Endothelial cell of umbilical vein (primary cell): ENCODE data around the gene ADRA2A. TPM values are rescaled to one million over a fixed set of nuclear protein-coding genes. Genes with fewer than 3 reads are reported as not detected.

Experiments used
- BruUV-seq: library from RNA; stranded (reverse); fragments of 400-500 nt; replicated peaks from 2 replicates; lab custom pipeline; 2021; lab: Mats Ljungman, UMichigan
- CTCF ChIA-PET: fragments of 300-600, 350-600 bp; sonication (Branson Sonifier 250); formaldehyde crosslinking; loops from one replicate; lab custom pipeline; 2021; ENCODE audit warnings: antibody characterized with exemption, inconsistent platforms; lab: Charles Lee
- POLR2A ChIA-PET: fragments of 300-600, 350-600 bp; sonication (Branson Sonifier 250); formaldehyde crosslinking; loops from one replicate; lab custom pipeline; 2021; ENCODE audit warnings: antibody characterized with exemption, inconsistent platforms; lab: Charles Lee
- DNase-seq: peaks from one replicate; pipeline ENCODE4 v3.0.0-alpha.2; 2011; ENCODE audit warnings: low read depth, low spot score
- FAIRE-seq: peaks from 2 replicates; lab custom pipeline; 2011; peaks lifted over from hg19 to GRCh38; lab: Jason Lieb, UNC
- H2AFZ ChIP-seq: 2 replicates; pipeline ENCODE4 v1.6.0; 2012; ENCODE audit warnings: low read depth, low read length, control low read depth, inconsistent platforms
- H3K27ac ChIP-seq: 2 replicates; pipeline ENCODE4 v1.5.1; 2011; ENCODE audit warnings: low read depth, mild to moderate bottlenecking, control low read depth, low read length, moderate library complexity; ENCODE audit not compliant: insufficient read depth
- H3K27me3 ChIP-seq, 2 experiments: 2 replicates each; pipeline versions ENCODE4 v1.6.0 to v1.6.1; 2011; ENCODE audit warnings: low read length in 2 of 2, mixed read lengths in 1 of 2; ENCODE audit not compliant: control insufficient read depth in 2 of 2, insufficient read depth in 2 of 2
- H3K36me3 ChIP-seq, 2 experiments: 2 replicates in 1 of 2; 3 replicates in 1 of 2; pipeline ENCODE4 v1.5.1; 2011; ENCODE audit warnings: low read length in 2 of 2, mild to moderate bottlenecking in 1 of 2, moderate library complexity in 1 of 2; ENCODE audit not compliant: control insufficient read depth in 2 of 2, insufficient read depth in 2 of 2; ENCODE audit errors: extremely low read depth in 1 of 2
- H3K4me1 ChIP-seq: 3 replicates; pipeline ENCODE4 v1.5.1; 2011; ENCODE audit warnings: mild to moderate bottlenecking, low read length; ENCODE audit not compliant: control insufficient read depth, insufficient read depth; ENCODE audit errors: extremely low read depth
- H3K4me2 ChIP-seq: 2 replicates; pipeline ENCODE4 v1.6.1; 2011; ENCODE audit warnings: low read length, control low read depth, mixed read lengths; ENCODE audit not compliant: insufficient read depth
- H3K4me3 ChIP-seq, 3 experiments: fragments of 200-600 bp in 1 of 3; sonication (generic), shearing (Covaris generic) in 1 of 3; replicated peaks in 1 of 3; 2 replicates each; pipeline ENCODE4 v1.5.1; 2011 to 2016; ENCODE audit warnings: control low read depth in 3 of 3, low read length in 3 of 3, mild to moderate bottlenecking in 2 of 3, inconsistent platforms in 1 of 3, low read depth in 1 of 3, moderate library complexity in 1 of 3; ENCODE audit not compliant: insufficient read depth in 1 of 3
- H3K79me2 ChIP-seq: 2 replicates; pipeline ENCODE4 v1.6.0; 2012; ENCODE audit warnings: low read length, inconsistent platforms; ENCODE audit not compliant: control insufficient read depth, insufficient read depth
- H3K9ac ChIP-seq: replicated peaks from 2 replicates; pipeline ENCODE3; 2011; ENCODE audit warnings: low read length, control low read depth; ENCODE audit not compliant: insufficient read depth; ENCODE audit errors: extremely low read depth
- H3K9me1 ChIP-seq: replicated peaks from 3 replicates; pipeline ENCODE4 v1.6.0; 2011; ENCODE audit warnings: mild to moderate bottlenecking, low read length; ENCODE audit not compliant: control insufficient read depth, insufficient read depth; ENCODE audit errors: extremely low read depth
- H3K9me3 ChIP-seq: replicated peaks from 2 replicates; pipeline ENCODE4 v1.5.1; 2012; ENCODE audit warnings: low read length, inconsistent platforms; ENCODE audit not compliant: control insufficient read depth, insufficient read depth
- H4K20me1 ChIP-seq: replicated peaks from 2 replicates; pipeline ENCODE3; 2011; ENCODE audit warnings: mild to moderate bottlenecking, low read length; ENCODE audit not compliant: control insufficient read depth, insufficient read depth; ENCODE audit errors: extremely low read depth
- CTCF ChIP-seq, 2 donors: IDR thresholded peaks; 1 replicate in 1 of 2; 2 replicates in 1 of 2; pipeline ENCODE4 v1.5.1; 2011; ENCODE audit warnings: low read length in 2 of 2, mild to moderate bottlenecking in 2 of 2, moderate library complexity in 2 of 2, control low read depth in 1 of 2, inconsistent platforms in 1 of 2, low read depth in 1 of 2; ENCODE audit not compliant: insufficient read depth in 1 of 2; ENCODE audit errors: extremely low read depth in 1 of 2
- EZH2 ChIP-seq: IDR thresholded peaks from 2 replicates; pipeline ENCODE4 v1.6.1; 2012; ENCODE audit warnings: borderline replicate concordance, low read depth, mild to moderate bottlenecking, moderate library complexity, low read length, inconsistent platforms; ENCODE audit not compliant: severe bottlenecking
- FOS ChIP-seq: IDR thresholded peaks from 2 replicates; pipeline ENCODE4 v1.6.1; 2011; ENCODE audit warnings: mild to moderate bottlenecking, low read length, moderate library complexity, borderline replicate concordance; ENCODE audit not compliant: insufficient read depth
- GATA2 ChIP-seq: IDR thresholded peaks from 2 replicates; pipeline ENCODE4 v1.7.0; 2011; ENCODE audit warnings: low read depth, mild to moderate bottlenecking, moderate library complexity, mixed read lengths, low read length; ENCODE audit not compliant: insufficient read length, insufficient read depth
- JUN ChIP-seq: IDR thresholded peaks from 2 replicates; pipeline ENCODE4 v1.6.1; 2011; ENCODE audit warnings: borderline replicate concordance, low read depth; ENCODE audit not compliant: insufficient read length, insufficient read depth
- MAX ChIP-seq: IDR thresholded peaks from 2 replicates; pipeline ENCODE4 v1.6.1; 2011; ENCODE audit not compliant: insufficient read depth, insufficient read length
- MYC ChIP-seq: IDR thresholded peaks from one replicate; pipeline ENCODE4 v1.6.1; 2011; ENCODE audit warnings: mild to moderate bottlenecking, low read depth, low read length
- POLR2A ChIP-seq: IDR thresholded peaks from 2 replicates; pipeline ENCODE4 v1.6.1; 2012; ENCODE audit warnings: low read depth, mild to moderate bottlenecking, control low read depth, low read length
- POLR2AphosphoS5 ChIP-seq: IDR thresholded peaks from 2 replicates; pipeline ENCODE4 v1.6.1; 2012; ENCODE audit warnings: low read depth, mild to moderate bottlenecking, control low read depth, low read length, moderate library complexity; ENCODE audit not compliant: insufficient read depth
- dilution Hi-C: fragments of 300-500 bp; cut with MboI; formaldehyde crosslinking; loops from one replicate; pipeline ENCODE4 v1.15.0; 2019; ENCODE audit warnings: low sequenced_read_pairs; ENCODE audit not compliant: extremely low pct_ligation_motif_present
- intact Hi-C: fragments of 100-400 bp; cut with micrococcal nuclease; formaldehyde crosslinking; loops from one replicate; pipeline ENCODE4 v1.10.0; 2022
- polyA plus RNA-seq, 4 experiments: library from polyadenylated mRNA; depleted of rRNA in 3 of 4; stranded (reverse) in 3 of 4; unstranded in 1 of 4; fragments of >200 nt; gene quantifications; 2 replicates each; pipeline versions ENCODE4 v1.2.1 to v1.2.3, GENCODE V29; 2011 to 2012; ENCODE audit warnings: missing spikeins in 1 of 4
- total RNA-seq: library from RNA; stranded (reverse); gene quantifications from 2 replicates; pipeline ENCODE4 v1.2.3, GENCODE V29; 2021

ADRA2A gene
- total and polyA plus RNA-seq, 2 donors (not counting 3 experiments of a cell fraction or from before 2014, with no cell fraction given) = 0.03 TPM; not detected in 1

- Histone ChIP-seq H3K79me2 (no peaks in the 10 kb centered on the region), H3K4me2 (no peak overlapping the region), H3K9ac (no peak overlapping the region), H4K20me1 (no peaks in the 10 kb centered on the region), H3K27me3 (no peaks in the 10 kb centered on the region), H3K9me1 (no peaks in the 10 kb centered on the region), H3K4me1 (no peaks in the 10 kb centered on the region), H3K27ac (no peak overlapping the region), H3K36me3 (no peaks in the 10 kb centered on the region), H3K4me3 (no peak overlapping the region), H3K9me3 (no peaks in the 10 kb centered on the region), H2AFZ (no peak overlapping the region)
- CTCF ChIA-PET = no interaction called here
- DNase-seq (no peak), FAIRE-seq (no peak)
- BruUV-seq = no TSS peak
- dilution Hi-C loops = no loop called here
- intact Hi-C loops = no loop called here
- TF ChIP-seq CTCF (IDR thresholded peaks at IDR 0.05; ENCODE audit: extremely low read depth in 1 of 2, insufficient read depth in 1 of 2, low read depth in 1 of 2, low read length in 2 of 2) (no peak), FOS (peak; percentile 15)
- POLR2A ChIA-PET = no interaction called here
These were observed 17.0 kb downstream of the ADRA2A start for GRCh38 chr10:111093741-111094380.

GRCh38 chr10:111098679-111099437 lies 22.0 kb downstream of the ADRA2A start:
- Histone ChIP-seq H4K20me1 (no peaks in the 10 kb centered on the region), H3K9me3 (no peaks in the 10 kb centered on the region), H3K79me2 (no peaks in the 10 kb centered on the region), H3K36me3 (no peaks in the 10 kb centered on the region), H3K27ac (no peak overlapping the region), H3K27me3 (no peaks in the 10 kb centered on the region), H3K4me3 (no peak overlapping the region), H3K9me1 (no peaks in the 10 kb centered on the region), H3K4me2 (no peak overlapping the region), H3K4me1 (no peaks in the 10 kb centered on the region), H2AFZ (no peak overlapping the region), H3K9ac (no peak overlapping the region)
- POLR2A ChIA-PET = no interaction called here
- BruUV-seq = no TSS peak
- DNase-seq (no peak), FAIRE-seq (no peak)
- no peak for TF ChIP-seq GATA2
- no peak for TF ChIP-seq POLR2A
- no peak for TF ChIP-seq JUN
- no peak for TF ChIP-seq FOS
- no peak for TF ChIP-seq MYC
- no peak for TF ChIP-seq POLR2AphosphoS5
- no peak for TF ChIP-seq MAX
- TF ChIP-seq CTCF (IDR thresholded peaks at IDR 0.05; ENCODE audit: extremely low read depth in 1 of 2, insufficient read depth in 1 of 2, low read depth in 1 of 2, low read length in 2 of 2) = no peak
- TF ChIP-seq EZH2 = no peak
- CTCF ChIA-PET = no interaction called here
- dilution Hi-C loops (no loop called here), intact Hi-C loops (no loop called here)
